Measurements from ENCODE around the gene MRPS7. TPM values are rescaled to one million over a fixed set of nuclear protein-coding genes. Genes with fewer than 3 reads are reported as not detected.
"Not testable (repeated sequence)": the region's sequence is repeated elsewhere in the genome, so short reads cannot be mapped to it uniquely, and the experiment has no call there.

Gene MRPS7
- total and polyA plus RNA-seq, 9 donors: 19.6 to 46.4 (median 34.3) TPM

DNA sequence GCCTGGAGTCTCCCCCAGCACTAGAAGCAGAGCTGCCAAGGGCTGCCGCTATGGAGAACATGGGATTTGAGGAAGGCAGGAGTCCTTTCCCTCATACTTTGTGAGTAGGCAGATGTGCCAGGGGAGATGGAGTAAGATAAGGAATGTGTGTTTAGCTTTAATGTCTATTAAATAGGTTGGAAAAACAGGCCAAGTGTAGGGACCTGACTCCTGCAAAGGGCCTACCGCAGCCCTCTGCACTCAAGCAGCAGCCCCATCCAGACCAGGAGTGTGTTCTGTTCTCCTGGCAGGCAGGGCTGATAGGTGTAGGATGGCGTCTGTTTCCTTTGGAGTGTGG lies 11.1 kb downstream of the MRPS7 start:
- no peaks in the 10 kb centered on the region for H3K9me3 ChIP-seq
- H3K27me3 ChIP-seq: no peaks in the 10 kb centered on the region
- no peak for DNase-seq
- H3K4me1 ChIP-seq (ENCODE audit: insufficient read depth): peaks cover 2% of the 10 kb centered on the region
- no peaks in the 10 kb centered on the region for H3K36me3 ChIP-seq
- no peak overlapping the region for H3K4me3 ChIP-seq
- no peak overlapping the region for H3K27ac ChIP-seq
- 58 to 74% (median 72%) methylated on average over 3 of the region's 3 CpGs for WGBS, 3 donors
- TF ChIP-seq EP300 (IDR thresholded peaks at IDR 0.05) (no peak), POLR2A (IDR thresholded peaks at IDR 0.05) (no peak)
- TF ChIP-seq, protein P1, sequence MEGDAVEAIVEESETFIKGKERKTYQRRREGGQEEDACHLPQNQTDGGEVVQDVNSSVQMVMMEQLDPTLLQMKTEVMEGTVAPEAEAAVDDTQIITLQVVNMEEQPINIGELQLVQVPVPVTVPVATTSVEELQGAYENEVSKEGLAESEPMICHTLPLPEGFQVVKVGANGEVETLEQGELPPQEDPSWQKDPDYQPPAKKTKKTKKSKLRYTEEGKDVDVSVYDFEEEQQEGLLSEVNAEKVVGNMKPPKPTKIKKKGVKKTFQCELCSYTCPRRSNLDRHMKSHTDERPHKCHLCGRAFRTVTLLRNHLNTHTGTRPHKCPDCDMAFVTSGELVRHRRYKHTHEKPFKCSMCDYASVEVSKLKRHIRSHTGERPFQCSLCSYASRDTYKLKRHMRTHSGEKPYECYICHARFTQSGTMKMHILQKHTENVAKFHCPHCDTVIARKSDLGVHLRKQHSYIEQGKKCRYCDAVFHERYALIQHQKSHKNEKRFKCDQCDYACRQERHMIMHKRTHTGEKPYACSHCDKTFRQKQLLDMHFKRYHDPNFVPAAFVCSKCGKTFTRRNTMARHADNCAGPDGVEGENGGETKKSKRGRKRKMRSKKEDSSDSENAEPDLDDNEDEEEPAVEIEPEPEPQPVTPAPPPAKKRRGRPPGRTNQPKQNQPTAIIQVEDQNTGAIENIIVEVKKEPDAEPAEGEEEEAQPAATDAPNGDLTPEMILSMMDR (IDR thresholded peaks at IDR 0.05): no peak
- intact Hi-C loops (cut with DNase I): loop anchor here in 1 of 4 donors (5.0 kb wide), 1 partner anchor 134 kb away; the partner anchor contains the start of gene GRB2

GRCh38 chr17:75273977-75274708 lies 12.5 kb downstream of the MRPS7 start:
- peaks cover 2% of the 10 kb centered on the region for H3K4me1 ChIP-seq (ENCODE audit: insufficient read depth)
- no peaks in the 10 kb centered on the region for H3K36me3 ChIP-seq
- TF ChIP-seq EP300 (IDR thresholded peaks at IDR 0.05) (no peak), POLR2A (IDR thresholded peaks at IDR 0.05) (no peak)
- TF ChIP-seq, protein P1 (IDR thresholded peaks at IDR 0.05): no peak
- H3K27me3 ChIP-seq: no peaks in the 10 kb centered on the region
- DNase-seq: no peak
- intact Hi-C loops (cut with DNase I): loop anchor here in 1 of 4 donors (5.0 kb wide), 1 partner anchor 133 kb away; the partner anchor contains the start of gene GRB2
- no peaks in the 10 kb centered on the region for H3K9me3 ChIP-seq
- WGBS, 3 donors: 63 to 74% (median 65%) methylated on average over 7 of the region's 7 CpGs
- no peak overlapping the region for H3K4me3 ChIP-seq
- H3K27ac ChIP-seq: no peak overlapping the region

GRCh38 chr17:75277664-75278071 lies 16.0 kb downstream of the MRPS7 start:
- no peaks in the 10 kb centered on the region for H3K36me3 ChIP-seq
- no peak overlapping the region for H3K27ac ChIP-seq
- intact Hi-C loops (cut with DNase I): no loop called here
- H3K4me1 ChIP-seq (ENCODE audit: insufficient read depth): no peaks in the 10 kb centered on the region
- DNase-seq: no peak
- no peaks in the 10 kb centered on the region for H3K9me3 ChIP-seq
- H3K27me3 ChIP-seq: no peaks in the 10 kb centered on the region
- WGBS, 3 donors: 53 to 63% (median 57%) methylated on average over 6 of the region's 6 CpGs
- no peak overlapping the region for H3K4me3 ChIP-seq
- TF ChIP-seq, protein P1 (IDR thresholded peaks at IDR 0.05): no peak
- TF ChIP-seq POLR2A (IDR thresholded peaks at IDR 0.05): no peak
- no peak for TF ChIP-seq EP300 (IDR thresholded peaks at IDR 0.05)

GRCh38 chr17:75280189-75280588 lies 18.5 kb downstream of the MRPS7 start:
- H3K27ac ChIP-seq; H3K36me3 ChIP-seq; DNase-seq; H3K4me1 ChIP-seq (ENCODE audit: insufficient read depth); H3K27me3 ChIP-seq; intact Hi-C loops (cut with DNase I); H3K9me3 ChIP-seq; H3K4me3 ChIP-seq: not testable (repeated sequence)
- WGBS, 3 donors: 96 to 98% (median 96%) methylated on average over 4 of the region's 4 CpGs

DNA sequence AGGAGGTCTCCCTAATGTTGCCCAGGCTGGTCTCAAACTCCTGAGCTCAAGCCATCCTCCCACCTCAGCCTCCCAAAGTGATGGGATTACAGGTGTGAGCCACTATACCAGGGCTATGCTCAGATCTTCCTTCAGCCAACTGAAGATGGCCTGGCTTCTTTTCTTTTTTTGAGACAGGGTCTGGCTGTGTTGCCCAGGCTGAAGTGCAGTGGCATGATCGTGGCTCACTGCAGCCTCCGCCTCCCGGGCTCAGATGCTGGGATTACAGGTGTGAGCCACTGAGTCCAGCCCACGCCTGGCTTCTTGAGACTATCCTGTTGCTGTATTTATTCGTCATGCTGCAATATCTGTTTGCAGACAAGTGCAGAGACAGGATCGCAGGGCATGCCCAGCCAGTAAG lies 23.4 kb downstream of the MRPS7 start:
- Histone ChIP-seq H3K4me3 (no peak overlapping the region), H3K4me1 (ENCODE audit: insufficient read depth) (no peaks in the 10 kb centered on the region), H3K27ac (no peak overlapping the region), H3K27me3 (no peaks in the 10 kb centered on the region), H3K36me3 (no peaks in the 10 kb centered on the region), H3K9me3 (no peaks in the 10 kb centered on the region)
- TF ChIP-seq POLR2A (IDR thresholded peaks at IDR 0.05): no peak
- TF ChIP-seq, protein P1 (IDR thresholded peaks at IDR 0.05): no peak
- no peak for TF ChIP-seq EP300 (IDR thresholded peaks at IDR 0.05)
- WGBS, 3 donors: 79 to 89% (median 82%) methylated on average over 6 of the region's 6 CpGs
- DNase-seq: no peak
- intact Hi-C loops (cut with DNase I): no loop called here

Data from ovary (tissue), 9 donors.